T-helper 1 cell treated with Interleukin-12 subunit alpha and Interleukin-12 subunit beta and Interleukin-4 antibody, amounts not matched to agents 30 μg/mL and 1 μg/mL, for 36 hours (primary cell): ENCODE data around the gene SPIRE1.

Experiments
- H3K27ac Mint-ChIP-seq: one replicate; pipeline ENCODE4 v1.8.0; 2021; ENCODE audit warnings: mild to moderate bottlenecking, mixed read lengths
- H3K27me3 Mint-ChIP-seq: one replicate; pipeline ENCODE4 v1.8.0; 2021; ENCODE audit warnings: low read depth, mixed read lengths
- H3K36me3 Mint-ChIP-seq: one replicate; pipeline ENCODE4 v1.8.0; 2021; ENCODE audit warnings: low read depth, mixed read lengths
- H3K4me1 Mint-ChIP-seq: one replicate; pipeline ENCODE4 v1.8.0; 2021; ENCODE audit warnings: low read depth, mixed read lengths
- H3K4me3 Mint-ChIP-seq: one replicate; pipeline ENCODE4 v1.8.0; 2021; ENCODE audit warnings: mild to moderate bottlenecking, moderate library complexity, mixed read lengths
- H3K9me3 Mint-ChIP-seq: one replicate; pipeline ENCODE4 v1.8.0; 2021; ENCODE audit warnings: mixed read lengths

Gene SPIRE1

DNA sequence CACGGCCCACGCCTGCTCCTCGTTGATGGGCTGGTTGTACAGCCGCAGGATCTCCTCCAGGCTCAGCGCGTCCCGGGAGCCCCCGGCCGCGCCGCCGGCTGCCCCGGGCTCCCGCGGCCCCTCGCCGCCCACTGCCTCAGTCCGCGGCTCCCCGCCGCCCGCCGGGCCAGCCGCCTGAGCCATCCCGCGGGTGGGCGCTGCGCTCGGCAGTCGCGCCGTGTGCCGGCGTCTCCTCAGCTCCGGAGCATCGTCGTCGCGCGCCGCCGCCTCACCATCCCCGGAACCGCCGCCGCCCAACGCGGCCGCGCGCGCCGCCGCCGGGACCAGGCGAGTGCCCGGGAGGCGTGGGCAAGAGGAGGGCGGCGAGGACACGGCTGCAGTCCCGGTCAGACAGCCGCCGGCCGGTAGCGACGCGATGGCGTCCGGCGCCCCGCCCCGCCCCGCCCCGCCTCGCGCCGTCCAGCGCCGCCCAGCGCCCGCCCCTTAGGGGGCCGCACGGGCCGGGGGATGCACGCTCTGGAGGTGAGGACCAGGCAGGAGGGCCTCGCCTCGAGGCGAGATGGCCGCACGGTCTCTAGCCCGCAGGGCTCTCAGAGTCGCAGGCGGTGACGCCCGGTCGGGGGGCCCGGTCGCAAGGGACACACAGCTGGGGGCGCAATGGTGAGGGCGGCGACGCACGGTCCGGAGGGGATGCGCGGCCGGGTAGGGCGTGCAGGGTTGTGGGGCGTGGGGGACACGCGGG lies at the start of gene SPIRE1:
TSS of gene SPIRE1 (minus strand) at position 424 of the 742 bp plus-strand sequence. CDS start at position 183, 241 bp downstream.
- Mint-ChIP-seq H3K9me3 (no peaks in the 10 kb centered on the region), H3K4me3 (peak within 1 kb of the TSS; percentile 72), H3K27ac (peak within 1 kb of the TSS; percentile 3), H3K4me1 (peaks cover 20% of the 10 kb centered on the region), H3K36me3 (peaks cover 4% of the 10 kb centered on the region), H3K27me3 (peaks cover 28% of the 10 kb centered on the region)

GRCh38 chr18:12703664-12704063 lies 45.8 kb upstream of the SPIRE1 start:
- Mint-ChIP-seq H3K4me1 (peaks cover 42% of the 10 kb centered on the region), H3K27ac (peak overlapping the region; percentile 97), H3K27me3 (no peaks in the 10 kb centered on the region), H3K9me3 (no peaks in the 10 kb centered on the region), H3K4me3 (peak overlapping the region; percentile 95), H3K36me3 (peaks cover 28% of the 10 kb centered on the region)

DNA sequence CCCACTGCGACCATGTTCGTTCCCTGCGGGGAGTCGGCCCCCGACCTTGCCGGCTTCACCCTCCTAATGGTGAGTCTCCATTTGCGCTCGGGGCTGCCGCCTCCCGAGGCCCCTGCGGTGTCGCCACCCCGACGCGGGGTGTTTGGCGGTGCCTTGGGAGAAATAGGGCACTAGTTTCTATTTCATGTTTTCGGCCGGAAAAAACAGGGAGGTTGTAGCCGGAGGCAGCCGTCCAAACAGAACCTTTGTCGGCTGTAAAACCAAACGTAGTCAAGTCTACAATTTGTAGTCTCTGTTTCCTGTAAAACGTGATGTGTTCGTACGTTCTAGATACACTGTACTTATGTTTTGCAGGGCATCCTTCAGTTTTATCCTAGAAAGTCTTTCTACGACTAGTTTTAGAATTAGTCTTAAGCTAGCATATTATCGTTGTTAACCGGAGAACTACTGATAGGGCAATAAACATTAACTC lies 45.2 kb upstream of the SPIRE1 start:
- Mint-ChIP-seq H3K4me3 (peak overlapping the region; percentile 95), H3K27ac (peak overlapping the region; percentile 97), H3K9me3 (no peaks in the 10 kb centered on the region), H3K27me3 (no peaks in the 10 kb centered on the region), H3K4me1 (peaks cover 44% of the 10 kb centered on the region), H3K36me3 (peaks cover 29% of the 10 kb centered on the region)

DNA sequence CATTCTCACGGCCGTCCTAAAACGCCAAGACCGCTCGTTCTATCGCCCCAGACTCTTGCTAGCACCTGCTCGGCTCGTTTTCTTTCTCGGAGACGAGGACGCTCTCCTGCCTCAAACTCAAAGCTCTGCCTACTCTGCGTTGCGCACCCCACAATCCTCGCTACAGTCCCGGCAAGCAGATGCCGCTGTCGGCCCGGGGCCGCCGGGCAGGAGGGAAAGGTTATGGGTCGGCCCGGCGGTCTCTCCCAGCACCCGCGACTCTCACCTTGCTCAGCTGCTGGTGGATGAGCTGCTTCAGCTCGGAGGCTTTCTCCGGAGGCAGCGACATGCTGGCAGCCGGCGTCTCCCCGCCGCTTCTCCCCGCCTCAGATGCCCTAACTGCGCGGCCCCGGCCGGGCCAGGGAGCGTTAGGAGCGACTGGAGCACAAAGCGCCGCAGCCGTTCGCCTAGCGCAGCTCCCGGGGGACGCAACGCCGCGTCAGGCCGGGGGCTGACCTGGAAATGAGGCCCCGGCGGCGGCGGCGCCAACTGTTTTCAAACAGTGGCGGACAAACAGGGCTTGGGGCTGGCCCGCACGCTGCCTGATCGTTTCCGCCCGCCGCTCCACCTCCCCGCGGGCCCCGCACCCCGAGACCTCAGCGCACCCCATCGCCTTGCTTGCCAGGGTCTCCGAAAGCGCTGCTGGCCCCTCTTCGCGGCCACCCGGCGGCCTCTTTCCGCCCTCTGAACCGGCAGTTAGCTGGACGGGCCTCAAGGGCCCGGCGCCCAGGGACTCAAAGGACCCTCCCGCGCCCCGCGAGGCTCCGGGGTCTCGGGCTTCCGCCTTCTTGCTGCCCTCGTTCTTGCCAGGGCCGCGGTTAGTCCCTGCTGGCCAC lies 44.6 kb upstream of the SPIRE1 start, which contains the start of the genes CEP76 and PSMG2:
TSS of gene CEP76 (minus strand) at position 503 of the 875 bp plus-strand sequence. CDS start at position 328, 175 bp downstream.
TSS of gene PSMG2 (plus strand) at position 822 of the 875 bp plus-strand sequence. CDS start 66 bp downstream, outside the sequence.
- H3K27ac Mint-ChIP-seq = peak within 1 kb of the TSS; percentile 97
- H3K9me3 Mint-ChIP-seq = no peaks in the 10 kb centered on the region
- peaks cover 41% of the 10 kb centered on the region for H3K4me1 Mint-ChIP-seq
- H3K36me3 Mint-ChIP-seq = peaks cover 25% of the 10 kb centered on the region
- H3K4me3 Mint-ChIP-seq = peak within 1 kb of the TSS; percentile 95
- no peaks in the 10 kb centered on the region for H3K27me3 Mint-ChIP-seq

GRCh38 chr18:12701161-12701560 lies 43.3 kb upstream of the SPIRE1 start:
- Mint-ChIP-seq H3K9me3 (no peaks in the 10 kb centered on the region), H3K4me1 (peaks cover 38% of the 10 kb centered on the region), H3K27ac (peak overlapping the region; percentile 97), H3K4me3 (peak overlapping the region; percentile 95), H3K36me3 (peaks cover 26% of the 10 kb centered on the region), H3K27me3 (no peaks in the 10 kb centered on the region)

DNA sequence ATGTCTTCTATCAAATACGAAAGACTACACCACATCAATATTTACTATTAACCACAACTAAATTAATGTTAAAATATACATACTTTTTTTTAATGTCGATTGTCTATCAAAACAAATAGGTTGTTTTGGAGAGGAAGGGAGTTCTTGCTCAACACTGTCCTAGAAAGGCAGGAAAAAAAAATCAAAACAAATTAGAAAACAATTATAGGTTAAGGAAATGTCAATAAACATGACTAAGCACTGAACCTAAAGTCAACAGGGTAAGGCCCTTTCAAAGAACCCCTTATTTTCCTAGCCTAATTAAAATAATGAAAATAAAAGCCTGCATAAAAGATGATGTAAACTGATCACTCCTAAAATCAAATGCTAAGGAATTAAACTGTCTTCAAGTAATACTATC lies 41.8 kb upstream of the SPIRE1 start:
- H3K36me3 Mint-ChIP-seq = peaks cover 26% of the 10 kb centered on the region
- no peaks in the 10 kb centered on the region for H3K9me3 Mint-ChIP-seq
- H3K27ac Mint-ChIP-seq = no peak overlapping the region
- H3K27me3 Mint-ChIP-seq = no peaks in the 10 kb centered on the region
- H3K4me1 Mint-ChIP-seq = peaks cover 29% of the 10 kb centered on the region
- H3K4me3 Mint-ChIP-seq = no peak overlapping the region

DNA sequence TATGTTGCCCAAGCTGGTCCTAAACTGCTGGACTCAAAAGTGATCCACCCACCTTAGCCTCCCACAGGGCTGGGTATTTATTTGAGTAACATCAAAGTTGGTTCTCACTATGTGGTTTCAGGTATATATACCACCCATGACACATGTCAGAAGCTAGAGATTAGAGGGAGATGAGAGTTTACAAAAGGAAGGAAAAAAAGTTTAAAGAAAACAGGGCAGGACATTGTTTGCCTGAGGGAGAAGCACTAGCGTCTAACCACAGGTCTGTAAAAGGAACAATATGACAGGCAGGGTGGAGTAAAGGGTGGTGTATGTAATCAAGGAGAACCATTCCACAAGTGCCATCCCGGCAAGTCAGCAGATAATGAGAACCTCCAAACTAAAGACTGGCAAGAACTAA lies 36.1 kb upstream of the SPIRE1 start:
- Mint-ChIP-seq H3K27ac (no peak overlapping the region), H3K27me3 (no peaks in the 10 kb centered on the region), H3K4me3 (no peak overlapping the region), H3K36me3 (peaks cover 23% of the 10 kb centered on the region), H3K4me1 (peaks cover 24% of the 10 kb centered on the region), H3K9me3 (no peaks in the 10 kb centered on the region)

- Mint-ChIP-seq H3K27me3 (no peaks in the 10 kb centered on the region), H3K4me3 (no peak overlapping the region), H3K4me1 (peaks cover 22% of the 10 kb centered on the region), H3K9me3 (no peaks in the 10 kb centered on the region), H3K36me3 (peaks cover 21% of the 10 kb centered on the region), H3K27ac (peak overlapping the region; percentile 8)
Observed at GRCh38 chr18:12692206-12692605, 34.3 kb upstream of the SPIRE1 start.

GRCh38 chr18:12689256-12689850 lies 31.4 kb upstream of the SPIRE1 start:
- no peak overlapping the region for H3K27ac Mint-ChIP-seq
- H3K4me3 Mint-ChIP-seq = no peak overlapping the region
- no peaks in the 10 kb centered on the region for H3K27me3 Mint-ChIP-seq
- peaks cover 17% of the 10 kb centered on the region for H3K36me3 Mint-ChIP-seq
- peaks cover 22% of the 10 kb centered on the region for H3K4me1 Mint-ChIP-seq
- H3K9me3 Mint-ChIP-seq = no peaks in the 10 kb centered on the region

DNA sequence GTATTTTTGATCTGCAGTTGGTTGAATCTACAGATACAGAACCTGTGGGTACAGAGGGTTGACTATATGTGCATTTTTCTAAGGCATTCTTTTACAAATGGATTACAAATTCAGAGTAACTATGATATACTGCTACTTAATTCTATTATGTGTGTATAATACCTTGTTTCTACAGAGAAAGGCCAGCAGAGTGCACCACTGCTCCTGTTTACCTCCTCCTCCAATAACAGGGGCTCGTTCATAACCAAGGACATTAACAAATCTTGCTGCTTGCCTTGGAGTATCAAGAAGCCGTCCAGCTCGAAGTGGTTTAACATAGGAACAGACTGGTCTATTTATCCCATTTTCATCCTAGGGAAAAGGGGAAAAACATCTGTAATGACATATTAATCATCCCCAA lies 28.2 kb upstream of the SPIRE1 start:
- H3K4me3 Mint-ChIP-seq = no peak overlapping the region
- no peaks in the 10 kb centered on the region for H3K27me3 Mint-ChIP-seq

GRCh38 chr18:12679183-12679786 lies 21.4 kb upstream of the SPIRE1 start:
- H3K9me3 Mint-ChIP-seq = no peaks in the 10 kb centered on the region
- peak overlapping the region; percentile 56 for H3K27ac Mint-ChIP-seq
- H3K36me3 Mint-ChIP-seq = peaks cover 9% of the 10 kb centered on the region
- peaks cover 10% of the 10 kb centered on the region for H3K4me1 Mint-ChIP-seq
- H3K27me3 Mint-ChIP-seq = no peaks in the 10 kb centered on the region
- no peak overlapping the region for H3K4me3 Mint-ChIP-seq

More for the DNA sequence above, 28.2 kb upstream of the SPIRE1 start:
- Mint-ChIP-seq H3K9me3 (no peaks in the 10 kb centered on the region), H3K36me3 (peaks cover 9% of the 10 kb centered on the region), H3K4me1 (peaks cover 6% of the 10 kb centered on the region), H3K27ac (no peak overlapping the region)

GRCh38 chr18:12668041-12668440 lies 10.1 kb upstream of the SPIRE1 start:
- H3K4me3 Mint-ChIP-seq = no peak overlapping the region
- no peaks in the 10 kb centered on the region for H3K27me3 Mint-ChIP-seq
- H3K27ac Mint-ChIP-seq = no peak overlapping the region
- no peaks in the 10 kb centered on the region for H3K36me3 Mint-ChIP-seq
- H3K4me1 Mint-ChIP-seq = no peaks in the 10 kb centered on the region
- no peaks in the 10 kb centered on the region for H3K9me3 Mint-ChIP-seq

DNA sequence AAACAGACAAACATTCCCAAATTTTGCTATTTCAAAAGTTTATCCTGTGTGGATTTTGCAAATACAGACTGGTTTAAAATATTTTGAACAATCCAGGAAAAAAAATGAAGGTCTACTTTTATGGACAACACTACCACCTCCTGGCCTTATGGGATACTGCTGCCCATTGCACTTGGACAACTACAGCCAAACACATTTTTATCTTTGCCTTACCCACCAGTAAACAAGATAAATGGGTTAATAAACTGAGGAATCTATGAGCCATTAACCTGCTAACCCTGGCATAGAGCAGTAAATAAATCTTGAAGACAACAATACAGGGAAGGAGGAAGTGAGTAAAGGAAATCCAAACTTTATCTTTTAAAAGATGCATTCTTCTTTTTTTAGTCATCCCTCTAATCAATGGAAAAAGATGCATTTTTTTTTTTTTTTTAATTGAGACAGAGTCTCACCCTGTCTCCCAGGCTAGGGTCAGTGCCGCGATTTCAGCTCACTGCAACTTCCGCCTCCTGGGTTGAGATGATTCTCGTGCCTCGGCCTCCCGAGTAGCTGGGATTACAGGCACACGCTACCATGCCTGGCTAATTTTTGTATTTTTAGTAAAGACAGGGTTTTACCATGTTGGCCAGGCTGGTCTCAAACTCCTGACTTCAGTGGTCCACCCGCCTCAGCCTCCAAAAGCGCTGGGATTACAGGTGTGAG lies 2.1 kb upstream of the SPIRE1 start:
- Mint-ChIP-seq H3K36me3 (peaks cover 4% of the 10 kb centered on the region), H3K27ac (no peak overlapping the region), H3K4me3 (no peak overlapping the region), H3K9me3 (no peaks in the 10 kb centered on the region), H3K4me1 (peaks cover 12% of the 10 kb centered on the region), H3K27me3 (peaks cover 24% of the 10 kb centered on the region)
